ENCODE results near the gene AXIN1.
"Not testable (repeated sequence)": the region's sequence is repeated elsewhere in the genome, so short reads cannot be mapped to it uniquely, and the experiment has no call there.

Gene AXIN1

DNA sequence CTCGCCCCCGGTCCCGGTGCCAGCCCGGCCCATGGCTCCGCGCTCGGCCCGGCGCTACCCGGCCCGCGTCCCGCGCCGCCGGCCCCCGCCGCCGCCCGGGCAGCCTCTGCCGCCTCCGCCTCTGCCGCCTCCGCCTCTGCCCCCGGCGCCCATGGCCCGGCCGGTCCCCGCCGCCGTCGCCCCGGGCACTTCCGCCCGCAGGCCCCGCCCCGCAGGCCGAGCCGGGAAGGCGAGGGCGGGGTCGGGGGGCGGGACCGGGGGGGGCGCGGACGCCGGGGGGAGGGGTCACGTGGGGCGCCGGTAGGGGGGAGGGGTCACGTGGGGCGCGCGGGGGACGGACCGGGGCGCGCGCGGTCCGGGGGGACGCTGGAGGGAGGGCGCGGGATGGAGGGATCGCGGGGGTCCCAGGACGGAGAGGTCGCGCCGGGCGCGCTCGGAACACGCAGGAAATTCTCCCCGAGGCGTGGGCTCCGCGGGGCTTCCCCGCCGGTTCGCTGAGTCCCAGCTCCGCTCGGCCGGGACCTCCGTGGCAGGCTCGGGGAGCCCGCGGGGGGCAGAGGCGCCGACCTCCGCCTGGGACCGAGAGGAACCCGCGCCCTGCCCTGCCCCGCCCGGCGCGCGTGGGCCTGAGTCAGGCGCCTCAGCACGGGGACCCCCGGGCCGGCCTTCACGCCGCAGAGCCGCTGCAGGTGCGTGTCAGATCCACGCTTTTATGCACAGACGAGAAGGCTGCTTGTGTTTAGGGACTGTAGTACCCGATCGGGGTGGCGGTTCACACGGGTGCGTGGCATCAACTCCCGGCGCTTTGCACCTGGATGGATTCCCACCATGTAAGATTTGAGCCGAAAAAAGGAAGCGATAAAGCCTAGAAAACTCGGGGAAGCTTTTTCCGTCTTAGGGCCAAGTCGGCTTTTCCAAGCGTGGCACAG, 29.5 kb upstream of the AXIN1 start, which contains the start of gene PGAP6:
Gene PGAP6 (minus strand): TSS at position 190 of the 929 bp plus-strand sequence. CDS start 157 bp downstream, at position 33.
- peak; percentile 64 for DNase-seq

DNA sequence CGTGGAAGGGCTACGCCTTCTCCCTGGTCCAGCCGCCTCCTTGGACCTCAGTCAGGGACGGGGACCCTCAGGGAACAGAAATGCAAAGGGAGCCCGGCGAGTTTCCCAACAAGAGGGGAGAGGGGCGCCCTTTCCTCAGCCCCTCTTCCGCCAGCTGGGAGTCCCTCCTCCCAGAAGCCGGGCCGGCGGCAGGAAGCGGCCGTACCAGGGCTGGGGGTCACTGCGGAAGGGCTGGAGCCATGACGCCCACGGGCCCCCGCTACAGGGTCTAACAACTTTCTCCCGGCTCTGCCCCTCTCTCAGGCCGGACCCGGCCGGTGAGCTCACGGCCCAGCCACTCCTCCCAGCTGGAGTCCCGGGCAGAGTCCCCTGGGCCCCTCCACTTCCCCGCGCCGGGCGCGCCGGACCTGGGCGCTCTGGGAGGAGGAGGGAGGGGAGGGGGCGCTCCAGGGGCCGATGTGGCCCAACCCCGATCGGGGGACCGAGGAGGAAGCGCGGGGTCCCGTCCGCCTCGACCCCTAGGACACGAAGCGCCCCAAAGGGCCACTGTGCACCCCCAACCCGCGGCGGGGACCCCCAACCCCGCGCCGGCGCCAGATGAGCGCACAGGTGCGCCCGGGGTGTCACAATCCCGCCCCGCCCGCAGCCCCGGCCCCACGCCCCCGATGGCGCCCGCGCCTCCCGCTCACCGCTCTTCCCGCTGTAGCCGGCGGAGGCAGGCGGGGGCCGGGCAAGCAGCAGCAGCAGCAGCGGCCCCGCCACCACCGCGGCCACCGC, 28.7 kb upstream of the AXIN1 start:
- peak; percentile 35 for DNase-seq

GRCh38 chr16:380762-381011, 28.2 kb upstream of the AXIN1 start:
- no peak for DNase-seq

DNA sequence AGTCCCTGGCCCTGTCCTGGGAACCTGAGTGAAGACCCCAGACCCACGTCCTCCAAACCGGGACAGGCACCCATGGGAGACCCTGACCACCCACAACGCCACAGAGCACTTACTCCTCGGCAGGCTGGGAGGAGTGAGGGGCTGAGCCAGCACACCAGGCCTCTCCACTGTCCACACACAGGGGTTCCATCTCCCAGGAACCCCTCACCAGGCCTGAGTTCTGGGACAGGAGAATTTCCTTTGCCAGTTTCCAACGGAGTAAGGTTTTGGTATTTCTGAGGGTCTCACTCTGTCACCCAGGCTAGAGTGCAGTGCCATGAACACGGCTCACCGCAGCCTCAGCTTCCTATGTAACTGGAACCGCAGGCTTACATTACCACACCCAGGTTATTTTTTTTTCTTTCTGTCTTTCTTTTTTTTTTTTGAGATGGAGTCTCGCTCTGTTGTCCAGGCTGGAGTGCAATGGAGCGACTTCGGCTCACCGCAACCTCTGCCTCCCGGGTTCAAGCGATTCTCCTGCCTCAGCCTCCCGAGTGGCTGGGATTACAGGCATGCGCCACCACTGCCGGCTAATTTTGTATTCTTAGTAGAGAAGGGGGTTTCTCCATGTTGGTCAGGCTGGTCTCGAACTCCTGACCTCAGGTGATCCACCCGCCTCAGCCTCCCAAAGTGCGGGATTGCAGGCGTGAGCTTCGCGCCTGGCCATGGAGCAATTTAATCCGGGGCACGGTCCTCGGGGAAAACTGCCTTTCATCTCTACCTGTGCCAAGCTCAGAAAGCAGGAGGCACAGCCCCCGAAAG, 27.6 kb upstream of the AXIN1 start:
- DNase-seq = no peak

DNA sequence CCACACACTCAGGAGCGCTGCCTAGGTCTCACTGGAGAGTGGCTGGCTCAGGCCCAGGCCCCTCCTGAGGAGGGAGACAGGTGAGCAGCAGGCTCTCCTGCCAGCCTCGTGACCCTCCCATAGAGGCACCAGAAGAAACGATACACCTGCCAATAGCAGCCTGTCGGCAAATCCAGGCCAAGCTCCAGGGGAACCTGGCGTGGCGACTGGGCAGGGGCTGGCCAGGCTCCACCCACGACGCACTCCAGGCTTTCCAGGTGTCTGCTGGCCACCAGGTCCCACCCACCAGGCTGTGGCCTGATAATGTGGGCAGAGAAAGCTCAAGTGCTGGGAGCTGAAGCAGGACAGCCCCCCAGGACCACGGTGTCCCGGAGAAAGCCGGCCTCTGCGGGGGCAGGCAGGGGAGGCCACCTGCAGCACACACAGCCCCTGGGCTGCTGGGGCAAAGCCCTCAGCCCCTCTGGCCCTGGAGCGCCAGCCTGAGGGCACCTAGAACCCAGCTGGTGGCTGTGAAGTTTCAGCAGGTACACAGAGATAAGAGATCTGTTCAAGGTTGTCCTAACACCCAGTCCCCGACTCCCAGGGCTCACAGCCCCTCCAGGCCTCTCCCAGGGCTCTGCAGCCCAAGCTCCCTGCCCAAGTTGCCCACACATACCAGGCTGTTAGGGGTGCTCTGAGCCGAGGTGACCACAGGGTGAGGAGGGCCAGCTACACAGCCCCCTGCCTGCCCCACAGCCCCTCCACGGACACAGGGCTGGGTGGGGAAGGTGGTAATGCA, 26.8 kb upstream of the AXIN1 start:
- DNase-seq = no peak

GRCh38 chr16:378821-379182, 26.3 kb upstream of the AXIN1 start:
- no peak for DNase-seq

- not testable (repeated sequence) for DNase-seq
Observed at GRCh38 chr16:378113-378820, 25.7 kb upstream of the AXIN1 start.

GRCh38 chr16:377419-377951, 25.0 kb upstream of the AXIN1 start:
- DNase-seq = no peak

DNA sequence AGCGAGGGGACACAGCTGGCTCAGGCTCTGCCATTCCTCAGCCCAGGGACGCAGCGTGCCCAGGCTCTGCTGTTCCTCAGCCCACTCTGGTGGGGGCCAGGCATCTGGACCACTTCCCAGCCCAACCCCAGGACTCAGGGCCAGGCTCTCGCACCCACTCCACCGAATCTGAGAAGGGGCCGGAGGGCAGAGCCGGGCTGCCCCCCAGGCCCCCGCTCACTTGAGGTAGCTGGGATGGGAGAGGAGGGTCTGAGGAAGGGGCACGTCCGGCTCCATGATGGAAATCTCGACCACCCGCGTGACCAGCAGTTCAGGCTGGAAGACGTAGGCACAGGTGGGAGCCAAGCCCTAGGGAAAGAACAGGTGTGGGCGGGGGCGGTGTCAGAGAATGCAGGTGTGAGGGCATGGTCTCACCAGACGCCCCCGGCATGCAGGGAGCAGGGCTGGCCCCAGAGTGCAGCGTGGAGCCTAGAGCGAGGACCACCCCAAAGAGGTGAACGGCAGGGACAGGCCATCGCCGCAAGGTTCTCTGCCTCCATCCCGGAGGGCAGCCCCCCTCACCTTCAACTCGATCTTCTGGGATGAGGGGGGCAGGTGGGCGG, 24.4 kb upstream of the AXIN1 start:
- DNase-seq = no peak

- no peak for DNase-seq
Observed at GRCh38 chr16:375927-376816, 23.6 kb upstream of the AXIN1 start.

GRCh38 chr16:375212-375611, 22.7 kb upstream of the AXIN1 start:
- no peak for DNase-seq

GRCh38 chr16:374616-374926, 22.0 kb upstream of the AXIN1 start:
- no peak for DNase-seq

DNA sequence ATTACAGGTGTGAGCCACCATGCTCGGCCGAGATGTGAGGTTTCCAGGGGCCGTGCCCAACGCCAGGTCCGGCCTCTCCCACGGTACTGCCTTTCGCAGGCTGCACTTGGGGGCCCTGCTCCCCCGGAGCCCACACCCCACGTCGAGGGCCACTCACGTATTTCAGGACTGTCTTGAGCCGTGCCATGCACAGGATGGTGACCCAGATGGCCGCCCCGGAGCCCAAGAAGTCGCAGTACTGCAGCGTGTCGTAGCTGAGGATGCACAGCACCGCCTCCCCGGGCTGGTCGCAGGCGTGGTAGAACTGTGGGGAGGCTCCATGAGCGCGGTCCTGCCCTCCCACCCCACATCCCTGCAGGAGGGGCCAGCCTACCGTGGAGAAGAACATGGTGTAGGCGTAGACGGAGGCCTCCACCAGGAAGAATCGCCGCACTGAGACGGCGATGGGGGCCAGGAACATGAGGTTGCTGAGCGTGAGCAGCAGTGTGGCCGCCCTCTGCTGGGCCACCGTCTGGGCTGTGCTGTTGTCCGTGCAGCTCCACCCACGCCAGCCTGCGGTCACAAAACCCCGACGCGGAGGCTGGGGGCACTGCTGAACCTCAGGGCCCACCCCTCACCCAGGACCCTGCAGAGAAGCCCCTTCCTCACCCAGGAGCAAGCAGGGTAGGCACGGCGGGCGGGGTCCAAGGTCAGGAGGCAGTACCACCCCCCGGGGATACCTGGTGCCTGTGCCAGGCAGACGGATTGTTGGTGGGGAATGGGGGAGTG, 21.5 kb upstream of the AXIN1 start:
- no peak for DNase-seq

GRCh38 chr16:373020-373598, 20.6 kb upstream of the AXIN1 start:
- DNase-seq = no peak

- DNase-seq = no peak
Observed at GRCh38 chr16:372302-372983, 19.9 kb upstream of the AXIN1 start.

DNA sequence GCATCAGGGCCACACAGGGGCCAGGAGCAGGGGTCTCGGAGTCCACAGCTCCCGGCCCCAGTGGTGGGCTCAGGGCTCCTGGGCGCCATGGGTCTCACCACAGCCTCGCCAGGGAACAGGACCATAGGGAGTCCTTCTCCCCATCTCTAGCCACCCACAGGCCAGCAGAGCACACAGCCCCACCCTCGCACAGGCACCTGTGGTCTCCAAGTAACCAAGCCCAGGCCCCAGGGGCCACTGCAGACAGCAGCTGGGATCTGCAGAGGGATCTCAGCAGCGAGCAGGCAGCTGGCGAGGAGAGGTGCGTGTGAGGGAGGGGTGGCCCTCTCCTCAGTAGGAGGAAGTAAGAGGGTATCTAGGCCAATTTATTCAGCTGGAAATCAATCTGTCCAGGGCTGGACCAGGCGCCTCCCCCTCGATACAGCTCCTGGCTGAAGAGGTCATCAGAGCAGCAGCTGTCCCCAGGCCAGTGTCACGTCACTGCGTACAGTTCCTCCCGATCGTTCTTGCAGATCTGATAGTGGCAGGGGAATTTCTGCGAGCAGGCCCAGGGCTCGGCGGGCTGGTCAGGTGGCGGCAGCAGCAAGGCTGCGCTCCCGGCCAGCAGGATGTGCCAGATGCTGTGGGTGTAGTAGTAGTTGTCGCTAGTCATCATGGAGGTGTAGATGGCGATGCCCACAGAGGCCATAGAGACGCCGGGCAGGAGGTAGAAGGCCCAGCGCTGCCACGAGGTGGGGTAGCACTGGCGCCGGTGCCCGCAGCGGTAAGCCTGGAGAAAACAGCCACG, 19.2 kb upstream of the AXIN1 start:
- no peak for DNase-seq

GRCh38 chr16:370979-371514, 18.5 kb upstream of the AXIN1 start:
- DNase-seq = no peak
